GM23338 (cell line): ENCODE measurements around the gene ARSI. TPM values are rescaled to one million over a fixed set of nuclear protein-coding genes. Genes with fewer than 3 reads are reported as not detected.

Source experiments
- ATAC-seq: fragments of 200-7000 bp; cut with Tn5 transposase; 3 replicates; pipeline ENCODE4 v1.9.1; 2020
- DNase-seq: peaks from one replicate; pipeline ENCODE4 v3.0.0-alpha.2; 2015; ENCODE audit warnings: low spot score
- H2AFZ ChIP-seq: fragments of 200-600 bp; sonication (generic); 2 replicates; pipeline ENCODE4 v1.8.0; 2016; ENCODE audit warnings: antibody characterized with exemption, mild to moderate bottlenecking, moderate library complexity
- H3F3A ChIP-seq: fragments of 200-600 bp; sonication (generic); replicated peaks from 2 replicates; pipeline ENCODE4 v1.8.0; 2017; ENCODE audit warnings: antibody characterized with exemption, mixed run types, low read depth
- H3K27ac ChIP-seq: fragments of 200-600 bp; sonication (generic); 2 replicates; pipeline ENCODE4 v1.6.1; 2016; ENCODE audit warnings: low read depth
- H3K27me3 ChIP-seq: fragments of 200-600 bp; sonication (generic); 2 replicates; pipeline ENCODE4 v1.8.0; 2016; ENCODE audit warnings: mild to moderate bottlenecking, mixed run types, moderate library complexity; ENCODE audit not compliant: insufficient read depth
- H3K36me3 ChIP-seq: fragments of 200-600 bp; sonication (generic); 2 replicates; pipeline ENCODE4 v1.8.0; 2016; ENCODE audit warnings: mild to moderate bottlenecking; ENCODE audit not compliant: insufficient read depth
- H3K4me1 ChIP-seq: fragments of 200-600 bp; sonication (generic); 2 replicates; pipeline ENCODE4 v1.8.0; 2016; ENCODE audit warnings: mild to moderate bottlenecking, moderate library complexity; ENCODE audit not compliant: insufficient read depth
- H3K4me2 ChIP-seq: fragments of 200-600 bp; sonication (generic); 2 replicates; pipeline ENCODE4 v1.7.1; 2017; ENCODE audit warnings: mixed run types
- H3K4me3 ChIP-seq: fragments of 200-600 bp; sonication (generic); 2 replicates; pipeline ENCODE4 v1.6.1; 2016; ENCODE audit warnings: mixed run types
- H3K79me2 ChIP-seq: fragments of 200-600 bp; sonication (generic); replicated peaks from 2 replicates; pipeline ENCODE4 v1.8.0; 2017; ENCODE audit warnings: mild to moderate bottlenecking; ENCODE audit not compliant: insufficient read depth
- H3K9me2 ChIP-seq: fragments of 200-600 bp; sonication (generic); 2 replicates; pipeline ENCODE4 v1.8.0; 2017; ENCODE audit not compliant: insufficient read depth
- H4K20me1 ChIP-seq: fragments of 200-600 bp; sonication (generic); replicated peaks from 2 replicates; pipeline ENCODE4 v1.8.0; 2017; ENCODE audit warnings: mild to moderate bottlenecking; ENCODE audit not compliant: insufficient read depth
- H3K27ac Mint-ChIP-seq: 2 replicates; pipeline ENCODE4 v1.8.0; 2020; ENCODE audit warnings: inconsistent platforms, mild to moderate bottlenecking, moderate library complexity, mixed read lengths
- H3K27me3 Mint-ChIP-seq: 3 replicates; pipeline ENCODE4 v1.8.0; 2022; ENCODE audit warnings: low read depth, mild to moderate bottlenecking, moderate library complexity, mixed read lengths, inconsistent platforms; ENCODE audit not compliant: insufficient read depth, poor library complexity
- H3K36me3 Mint-ChIP-seq: 3 replicates; pipeline ENCODE4 v1.8.0; 2021; ENCODE audit warnings: low read depth, mild to moderate bottlenecking, inconsistent platforms, moderate library complexity, mixed read lengths
- H3K4me1 Mint-ChIP-seq: 3 replicates; pipeline ENCODE4 v1.8.0; 2020; ENCODE audit warnings: mild to moderate bottlenecking, inconsistent platforms, mixed read lengths
- H3K4me3 Mint-ChIP-seq: 3 replicates; pipeline ENCODE4 v1.8.0; 2021; ENCODE audit warnings: moderate library complexity, mild to moderate bottlenecking, inconsistent platforms, mixed read lengths
- H3K9me3 Mint-ChIP-seq: 3 replicates; pipeline ENCODE4 v1.8.0; 2020; ENCODE audit warnings: moderate library complexity, mild to moderate bottlenecking, inconsistent platforms, mixed read lengths
- CREB1 ChIP-seq: fragments of 250-450 bp; sonication (Bioruptor Pico); IDR thresholded peaks from 2 replicates; pipeline ENCODE4 v1.5.0; 2020; ENCODE audit warnings: low read depth, mild to moderate bottlenecking, moderate library complexity
- EZH2 ChIP-seq: fragments of 200-600 bp; sonication (generic); IDR thresholded peaks from one replicate; pipeline ENCODE4 v1.8.0; 2017; ENCODE audit warnings: antibody characterized with exemption, mild to moderate bottlenecking, low read depth; ENCODE audit not compliant: unreplicated experiment
- EZH2phosphoT487 ChIP-seq: fragments of 200-600 bp; sonication (generic); IDR thresholded peaks from one replicate; pipeline ENCODE4 v1.8.1; 2018; ENCODE audit warnings: antibody characterized with exemption; ENCODE audit not compliant: unreplicated experiment
- JUNB ChIP-seq: IDR thresholded peaks from one replicate; pipeline ENCODE4 v1.6.1; 2016; ENCODE audit warnings: antibody characterized with exemption; ENCODE audit not compliant: unreplicated experiment
- NANOG ChIP-seq: IDR thresholded peaks from 2 replicates; pipeline ENCODE4 v1.6.1; 2016; ENCODE audit warnings: antibody characterized with exemption, borderline replicate concordance
- POLR2AphosphoS5 ChIP-seq: IDR thresholded peaks from 2 replicates; pipeline ENCODE4 v1.6.1; 2016; ENCODE audit warnings: antibody characterized with exemption, low read depth
- STAT1 ChIP-seq: IDR thresholded peaks from one replicate; pipeline ENCODE4 v1.6.1; 2016; ENCODE audit warnings: antibody characterized with exemption; ENCODE audit not compliant: unreplicated experiment
- ZNF114 ChIP-seq: fragments of 250-450 bp; sonication (Bioruptor Pico); IDR thresholded peaks from 2 replicates; pipeline ENCODE4 v1.5.0; 2020; ENCODE audit warnings: mild to moderate bottlenecking, moderate library complexity
- ZNF331 ChIP-seq: fragments of 250-450 bp; sonication (Bioruptor Pico); IDR thresholded peaks from 2 replicates; pipeline ENCODE4 v1.5.0; 2020; ENCODE audit warnings: low read depth, mild to moderate bottlenecking, moderate library complexity
- polyA plus RNA-seq: library from polyadenylated mRNA; unstranded; fragments of >200 nt; fragmentation: Nextera tagmentation; extraction: Ambion mirVana; gene quantifications from 2 replicates; pipeline ENCODE4 v1.2.1, GENCODE V29; 2016
- total RNA-seq: library from RNA; depleted of rRNA; stranded (reverse); fragments of >200 nt; shearing (Covaris generic); gene quantifications from 2 replicates; pipeline ENCODE4 v1.2.3, GENCODE V29; 2014
- TF ChIP-seq, protein P1 (sequence below): fragments of 250-450 bp; sonication (Bioruptor Pico); IDR thresholded peaks from 2 replicates; pipeline ENCODE4 v1.5.0; 2020; ENCODE audit warnings: mild to moderate bottlenecking, moderate library complexity
- TF ChIP-seq, protein P2 (sequence below): IDR thresholded peaks from one replicate; pipeline ENCODE4 v1.6.1; 2018; ENCODE audit warnings: antibody characterized with exemption; ENCODE audit not compliant: unreplicated experiment
- TF ChIP-seq, protein P3 (sequence below), 2 experiments: fragments of 200-600 bp in 1 of 2; sonication (generic) in 1 of 2; conservative IDR thresholded peaks; 2 replicates each; pipeline versions ENCODE4 v1.5.1 to v1.6.1; 2016 to 2017; ENCODE audit warnings: antibody characterized with exemption in 2 of 2, low read depth in 2 of 2, mild to moderate bottlenecking in 2 of 2, moderate library complexity in 1 of 2
- TF ChIP-seq, protein P4 (sequence below): IDR thresholded peaks from 2 replicates; pipeline ENCODE4 v1.6.1; 2016; ENCODE audit warnings: antibody characterized with exemption

The ARSI gene
- total and polyA plus RNA-seq, 2 experiments from 2014 or later, result 0.99 to 6.9 TPM

DNA sequence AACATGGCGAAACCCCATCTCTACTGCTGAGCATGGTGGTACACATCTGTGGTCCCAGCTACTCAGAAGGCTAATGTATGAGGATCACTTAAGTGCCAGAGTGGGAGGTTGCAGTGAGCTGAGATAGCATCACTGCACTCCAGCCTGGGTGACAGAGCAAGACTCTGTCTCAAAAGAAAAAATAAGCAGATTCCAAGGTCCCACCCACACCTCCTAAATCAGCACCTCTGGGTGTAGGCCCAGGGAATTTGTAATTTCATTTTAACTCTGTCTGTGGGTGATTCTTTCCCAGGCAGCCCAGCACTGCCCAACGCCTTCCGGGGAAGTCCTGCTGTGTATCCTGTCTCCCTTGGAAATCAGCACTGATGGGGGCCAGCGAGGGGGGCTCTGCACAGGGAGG, 25.7 kb downstream of the ARSI start:
- Histone ChIP-seq H3K79me2 (no peaks in the 10 kb centered on the region), H3K4me1 (no peaks in the 10 kb centered on the region), H3K27me3 (no peaks in the 10 kb centered on the region), H3K9me2 (no peaks in the 10 kb centered on the region), H4K20me1 (no peaks in the 10 kb centered on the region), H2AFZ (no peak overlapping the region), H3K36me3 (no peaks in the 10 kb centered on the region), H3K4me3 (no peak overlapping the region), H3K27ac (no peak overlapping the region), H3F3A (no peaks in the 10 kb centered on the region), H3K4me2 (no peak overlapping the region)
- Mint-ChIP-seq H3K36me3 (no peaks in the 10 kb centered on the region), H3K4me1 (peaks cover 3% of the 10 kb centered on the region; the same call in 2 of the 3 replicates), H3K27ac (no peak overlapping the region), H3K4me3 (no peak overlapping the region), H3K9me3 (no peaks in the 10 kb centered on the region), H3K27me3 (peaks cover 4% of the 10 kb centered on the region)
- ATAC-seq (no peak), DNase-seq (no peak)
- TF ChIP-seq EZH2 (no peak), NANOG (no peak), POLR2AphosphoS5 (no peak), EZH2phosphoT487 (no peak), CREB1 (no peak), ZNF331 (CRISPR knock-in tag) (no peak), ZNF114 (CRISPR knock-in tag) (no peak), JUNB (no peak), STAT1 (no peak)
- TF ChIP-seq, protein P1, sequence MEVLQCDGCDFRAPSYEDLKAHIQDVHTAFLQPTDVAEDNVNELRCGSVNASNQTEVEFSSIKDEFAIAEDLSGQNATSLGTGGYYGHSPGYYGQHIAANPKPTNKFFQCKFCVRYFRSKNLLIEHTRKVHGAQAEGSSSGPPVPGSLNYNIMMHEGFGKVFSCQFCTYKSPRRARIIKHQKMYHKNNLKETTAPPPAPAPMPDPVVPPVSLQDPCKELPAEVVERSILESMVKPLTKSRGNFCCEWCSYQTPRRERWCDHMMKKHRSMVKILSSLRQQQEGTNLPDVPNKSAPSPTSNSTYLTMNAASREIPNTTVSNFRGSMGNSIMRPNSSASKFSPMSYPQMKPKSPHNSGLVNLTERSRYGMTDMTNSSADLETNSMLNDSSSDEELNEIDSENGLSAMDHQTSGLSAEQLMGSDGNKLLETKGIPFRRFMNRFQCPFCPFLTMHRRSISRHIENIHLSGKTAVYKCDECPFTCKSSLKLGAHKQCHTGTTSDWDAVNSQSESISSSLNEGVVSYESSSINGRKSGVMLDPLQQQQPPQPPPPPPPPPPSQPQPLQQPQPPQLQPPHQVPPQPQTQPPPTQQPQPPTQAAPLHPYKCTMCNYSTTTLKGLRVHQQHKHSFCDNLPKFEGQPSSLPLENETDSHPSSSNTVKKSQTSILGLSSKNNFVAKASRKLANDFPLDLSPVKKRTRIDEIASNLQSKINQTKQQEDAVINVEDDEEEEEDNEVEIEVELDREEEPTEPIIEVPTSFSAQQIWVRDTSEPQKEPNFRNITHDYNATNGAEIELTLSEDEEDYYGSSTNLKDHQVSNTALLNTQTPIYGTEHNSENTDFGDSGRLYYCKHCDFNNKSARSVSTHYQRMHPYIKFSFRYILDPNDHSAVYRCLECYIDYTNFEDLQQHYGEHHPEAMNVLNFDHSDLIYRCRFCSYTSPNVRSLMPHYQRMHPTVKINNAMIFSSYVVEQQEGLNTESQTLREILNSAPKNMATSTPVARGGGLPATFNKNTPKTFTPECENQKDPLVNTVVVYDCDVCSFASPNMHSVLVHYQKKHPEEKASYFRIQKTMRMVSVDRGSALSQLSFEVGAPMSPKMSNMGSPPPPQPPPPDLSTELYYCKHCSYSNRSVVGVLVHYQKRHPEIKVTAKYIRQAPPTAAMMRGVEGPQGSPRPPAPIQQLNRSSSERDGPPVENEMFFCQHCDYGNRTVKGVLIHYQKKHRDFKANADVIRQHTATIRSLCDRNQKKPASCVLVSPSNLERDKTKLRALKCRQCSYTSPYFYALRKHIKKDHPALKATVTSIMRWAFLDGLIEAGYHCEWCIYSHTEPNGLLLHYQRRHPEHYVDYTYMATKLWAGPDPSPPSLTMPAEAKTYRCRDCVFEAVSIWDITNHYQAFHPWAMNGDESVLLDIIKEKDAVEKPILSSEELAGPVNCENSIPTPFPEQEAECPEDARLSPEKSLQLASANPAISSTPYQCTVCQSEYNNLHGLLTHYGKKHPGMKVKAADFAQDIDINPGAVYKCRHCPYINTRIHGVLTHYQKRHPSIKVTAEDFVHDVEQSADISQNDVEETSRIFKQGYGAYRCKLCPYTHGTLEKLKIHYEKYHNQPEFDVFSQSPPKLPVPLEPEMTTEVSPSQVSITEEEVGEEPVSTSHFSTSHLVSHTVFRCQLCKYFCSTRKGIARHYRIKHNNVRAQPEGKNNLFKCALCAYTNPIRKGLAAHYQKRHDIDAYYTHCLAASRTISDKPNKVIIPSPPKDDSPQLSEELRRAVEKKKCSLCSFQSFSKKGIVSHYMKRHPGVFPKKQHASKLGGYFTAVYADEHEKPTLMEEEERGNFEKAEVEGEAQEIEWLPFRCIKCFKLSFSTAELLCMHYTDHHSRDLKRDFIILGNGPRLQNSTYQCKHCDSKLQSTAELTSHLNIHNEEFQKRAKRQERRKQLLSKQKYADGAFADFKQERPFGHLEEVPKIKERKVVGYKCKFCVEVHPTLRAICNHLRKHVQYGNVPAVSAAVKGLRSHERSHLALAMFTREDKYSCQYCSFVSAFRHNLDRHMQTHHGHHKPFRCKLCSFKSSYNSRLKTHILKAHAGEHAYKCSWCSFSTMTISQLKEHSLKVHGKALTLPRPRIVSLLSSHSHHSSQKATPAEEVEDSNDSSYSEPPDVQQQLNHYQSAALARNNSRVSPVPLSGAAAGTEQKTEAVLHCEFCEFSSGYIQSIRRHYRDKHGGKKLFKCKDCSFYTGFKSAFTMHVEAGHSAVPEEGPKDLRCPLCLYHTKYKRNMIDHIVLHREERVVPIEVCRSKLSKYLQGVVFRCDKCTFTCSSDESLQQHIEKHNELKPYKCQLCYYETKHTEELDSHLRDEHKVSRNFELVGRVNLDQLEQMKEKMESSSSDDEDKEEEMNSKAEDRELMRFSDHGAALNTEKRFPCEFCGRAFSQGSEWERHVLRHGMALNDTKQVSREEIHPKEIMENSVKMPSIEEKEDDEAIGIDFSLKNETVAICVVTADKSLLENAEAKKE (CRISPR knock-in tag), result no peak
- TF ChIP-seq, protein P2, sequence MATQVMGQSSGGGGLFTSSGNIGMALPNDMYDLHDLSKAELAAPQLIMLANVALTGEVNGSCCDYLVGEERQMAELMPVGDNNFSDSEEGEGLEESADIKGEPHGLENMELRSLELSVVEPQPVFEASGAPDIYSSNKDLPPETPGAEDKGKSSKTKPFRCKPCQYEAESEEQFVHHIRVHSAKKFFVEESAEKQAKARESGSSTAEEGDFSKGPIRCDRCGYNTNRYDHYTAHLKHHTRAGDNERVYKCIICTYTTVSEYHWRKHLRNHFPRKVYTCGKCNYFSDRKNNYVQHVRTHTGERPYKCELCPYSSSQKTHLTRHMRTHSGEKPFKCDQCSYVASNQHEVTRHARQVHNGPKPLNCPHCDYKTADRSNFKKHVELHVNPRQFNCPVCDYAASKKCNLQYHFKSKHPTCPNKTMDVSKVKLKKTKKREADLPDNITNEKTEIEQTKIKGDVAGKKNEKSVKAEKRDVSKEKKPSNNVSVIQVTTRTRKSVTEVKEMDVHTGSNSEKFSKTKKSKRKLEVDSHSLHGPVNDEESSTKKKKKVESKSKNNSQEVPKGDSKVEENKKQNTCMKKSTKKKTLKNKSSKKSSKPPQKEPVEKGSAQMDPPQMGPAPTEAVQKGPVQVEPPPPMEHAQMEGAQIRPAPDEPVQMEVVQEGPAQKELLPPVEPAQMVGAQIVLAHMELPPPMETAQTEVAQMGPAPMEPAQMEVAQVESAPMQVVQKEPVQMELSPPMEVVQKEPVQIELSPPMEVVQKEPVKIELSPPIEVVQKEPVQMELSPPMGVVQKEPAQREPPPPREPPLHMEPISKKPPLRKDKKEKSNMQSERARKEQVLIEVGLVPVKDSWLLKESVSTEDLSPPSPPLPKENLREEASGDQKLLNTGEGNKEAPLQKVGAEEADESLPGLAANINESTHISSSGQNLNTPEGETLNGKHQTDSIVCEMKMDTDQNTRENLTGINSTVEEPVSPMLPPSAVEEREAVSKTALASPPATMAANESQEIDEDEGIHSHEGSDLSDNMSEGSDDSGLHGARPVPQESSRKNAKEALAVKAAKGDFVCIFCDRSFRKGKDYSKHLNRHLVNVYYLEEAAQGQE, result no peak
- TF ChIP-seq, protein P3, sequence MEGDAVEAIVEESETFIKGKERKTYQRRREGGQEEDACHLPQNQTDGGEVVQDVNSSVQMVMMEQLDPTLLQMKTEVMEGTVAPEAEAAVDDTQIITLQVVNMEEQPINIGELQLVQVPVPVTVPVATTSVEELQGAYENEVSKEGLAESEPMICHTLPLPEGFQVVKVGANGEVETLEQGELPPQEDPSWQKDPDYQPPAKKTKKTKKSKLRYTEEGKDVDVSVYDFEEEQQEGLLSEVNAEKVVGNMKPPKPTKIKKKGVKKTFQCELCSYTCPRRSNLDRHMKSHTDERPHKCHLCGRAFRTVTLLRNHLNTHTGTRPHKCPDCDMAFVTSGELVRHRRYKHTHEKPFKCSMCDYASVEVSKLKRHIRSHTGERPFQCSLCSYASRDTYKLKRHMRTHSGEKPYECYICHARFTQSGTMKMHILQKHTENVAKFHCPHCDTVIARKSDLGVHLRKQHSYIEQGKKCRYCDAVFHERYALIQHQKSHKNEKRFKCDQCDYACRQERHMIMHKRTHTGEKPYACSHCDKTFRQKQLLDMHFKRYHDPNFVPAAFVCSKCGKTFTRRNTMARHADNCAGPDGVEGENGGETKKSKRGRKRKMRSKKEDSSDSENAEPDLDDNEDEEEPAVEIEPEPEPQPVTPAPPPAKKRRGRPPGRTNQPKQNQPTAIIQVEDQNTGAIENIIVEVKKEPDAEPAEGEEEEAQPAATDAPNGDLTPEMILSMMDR (conservative IDR thresholded peaks at IDR 0.05; ENCODE audit: low read depth in 2 of 2), result no peak
- TF ChIP-seq, protein P4, sequence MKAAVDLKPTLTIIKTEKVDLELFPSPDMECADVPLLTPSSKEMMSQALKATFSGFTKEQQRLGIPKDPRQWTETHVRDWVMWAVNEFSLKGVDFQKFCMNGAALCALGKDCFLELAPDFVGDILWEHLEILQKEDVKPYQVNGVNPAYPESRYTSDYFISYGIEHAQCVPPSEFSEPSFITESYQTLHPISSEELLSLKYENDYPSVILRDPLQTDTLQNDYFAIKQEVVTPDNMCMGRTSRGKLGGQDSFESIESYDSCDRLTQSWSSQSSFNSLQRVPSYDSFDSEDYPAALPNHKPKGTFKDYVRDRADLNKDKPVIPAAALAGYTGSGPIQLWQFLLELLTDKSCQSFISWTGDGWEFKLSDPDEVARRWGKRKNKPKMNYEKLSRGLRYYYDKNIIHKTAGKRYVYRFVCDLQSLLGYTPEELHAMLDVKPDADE, result no peak
